ENCODE data around the gene CA12.

Gene CA12

GRCh38 chr15:63312286-63312685 lies 69.4 kb downstream of the CA12 start:
- DNase-seq (ENCODE audit: low read depth in 4 of 4, low spot score in 1 of 4), result no peak

- DNase-seq (ENCODE audit: low read depth in 4 of 4, low spot score in 1 of 4), result no peak
These were observed 71.0 kb downstream of the CA12 start for GRCh38 chr15:63310646-63311045.

GRCh38 chr15:63308947-63309346 lies 72.7 kb downstream of the CA12 start:
- DNase-seq (ENCODE audit: low read depth in 4 of 4, low spot score in 1 of 4), result no peak

- DNase-seq (ENCODE audit: low read depth in 4 of 4, low spot score in 1 of 4), result no peak
These were observed 73.2 kb downstream of the CA12 start for GRCh38 chr15:63308491-63308890.

- DNase-seq (ENCODE audit: low read depth in 4 of 4, low spot score in 1 of 4), result no peak
These were observed 75.1 kb downstream of the CA12 start for GRCh38 chr15:63306492-63307073.

- no peak for DNase-seq (ENCODE audit: low read depth in 4 of 4, low spot score in 1 of 4)
These were observed 76.4 kb downstream of the CA12 start for GRCh38 chr15:63305260-63305659.

- DNase-seq (ENCODE audit: low read depth in 4 of 4, low spot score in 1 of 4), result no peak
These were observed 80.6 kb downstream of the CA12 start for GRCh38 chr15:63301088-63301487.

GRCh38 chr15:63299943-63300575 lies 81.6 kb downstream of the CA12 start:
- no peak for DNase-seq (ENCODE audit: low read depth in 4 of 4, low spot score in 1 of 4)

- no peak for DNase-seq (ENCODE audit: low read depth in 4 of 4, low spot score in 1 of 4)
These were observed 85.5 kb downstream of the CA12 start for GRCh38 chr15:63296195-63296594.

GRCh38 chr15:63295341-63295740 lies 86.3 kb downstream of the CA12 start:
- no peak for DNase-seq (ENCODE audit: low read depth in 4 of 4, low spot score in 1 of 4)

GRCh38 chr15:63294359-63294758 lies 87.3 kb downstream of the CA12 start:
- no peak for DNase-seq (ENCODE audit: low read depth in 4 of 4, low spot score in 1 of 4)

GRCh38 chr15:63292771-63293170 lies 88.9 kb downstream of the CA12 start:
- no peak for DNase-seq (ENCODE audit: low read depth in 4 of 4, low spot score in 1 of 4)

GRCh38 chr15:63292241-63292640 lies 89.4 kb downstream of the CA12 start:
- no peak for DNase-seq (ENCODE audit: low read depth in 4 of 4, low spot score in 1 of 4)

GRCh38 chr15:63291507-63291906 lies 90.1 kb downstream of the CA12 start:
- no peak for DNase-seq (ENCODE audit: low read depth in 4 of 4, low spot score in 1 of 4)

- no peak for DNase-seq (ENCODE audit: low read depth in 4 of 4, low spot score in 1 of 4)
These were observed 92.8 kb downstream of the CA12 start for GRCh38 chr15:63288778-63289378.

- DNase-seq (ENCODE audit: low read depth in 4 of 4, low spot score in 1 of 4), result no peak
These were observed 93.3 kb downstream of the CA12 start for GRCh38 chr15:63288342-63288741.

GRCh38 chr15:63287109-63287508 lies 94.5 kb downstream of the CA12 start:
- DNase-seq (ENCODE audit: low read depth in 4 of 4, low spot score in 1 of 4), result no peak

GRCh38 chr15:63284335-63284734 lies 97.3 kb downstream of the CA12 start:
- no peak for DNase-seq (ENCODE audit: low read depth in 4 of 4, low spot score in 1 of 4)

GRCh38 chr15:63283126-63283525 lies 98.5 kb downstream of the CA12 start:
- no peak for DNase-seq (ENCODE audit: low read depth in 4 of 4, low spot score in 1 of 4)

- no peak for DNase-seq (ENCODE audit: low read depth in 4 of 4, low spot score in 1 of 4)
These were observed 103.7 kb downstream of the CA12 start for GRCh38 chr15:63277893-63278456.

GRCh38 chr15:63277038-63277892 lies 104.4 kb downstream of the CA12 start, which contains the start of gene APH1B:
Gene APH1B (plus strand): TSS chr15:63277605. CDS start chr15:63277624, 19 bp downstream.
- peak; percentile 38 to 71 (median 56) for DNase-seq (ENCODE audit: low read depth in 4 of 4, low spot score in 1 of 4)

Measured in stimulated activated CD4-positive, alpha-beta T cell treated with anti-CD3 and anti-CD28 coated beads, Interleukin-1b, Interleukin-23, amount 100 ng/mL, for 24 hours (primary cell).